Parathyroid adenoma (tissue), 2 donors: Measurements from ENCODE around the gene TMEM267.
A peak's percentile ranks its signal among the peaks of the same experiment; 100 is the strongest.
"Not testable (repeated sequence)": the region's sequence is repeated elsewhere in the genome, so short reads cannot be mapped to it uniquely, and the experiment has no call there.

ENCODE experiments used
- H2AFZ ChIP-seq: fragments of 300-600 bp; sonication (generic); one replicate; pipeline ENCODE4 v1.7.0; 2017; ENCODE audit warnings: antibody characterized with exemption, mild to moderate bottlenecking
- H3K27ac ChIP-seq: fragments of 300-600 bp; sonication (generic); one replicate; pipeline ENCODE4 v1.7.0; 2017
- H3K27me3 ChIP-seq: fragments of 300-600 bp; sonication (generic); one replicate; pipeline ENCODE4 v1.7.0; 2017; ENCODE audit warnings: low read length; ENCODE audit not compliant: control insufficient read depth, insufficient read depth
- H3K36me3 ChIP-seq: fragments of 300-600 bp; sonication (generic); one replicate; pipeline ENCODE4 v1.7.0; 2017; ENCODE audit warnings: low read length; ENCODE audit not compliant: control insufficient read depth, insufficient read depth
- H3K4me1 ChIP-seq: fragments of 300-600 bp; sonication (generic); one replicate; pipeline ENCODE4 v1.7.0; 2017; ENCODE audit warnings: control low read depth
- H3K4me2 ChIP-seq: fragments of 300-600 bp; sonication (generic); one replicate; pipeline ENCODE4 v1.7.0; 2017; ENCODE audit warnings: low read length
- H3K4me3 ChIP-seq: fragments of 300-600 bp; sonication (generic); one replicate; pipeline ENCODE4 v1.7.0; 2017; ENCODE audit warnings: low read depth, low read length
- H3K79me2 ChIP-seq: fragments of 300-600 bp; sonication (generic); one replicate; pipeline ENCODE4 v1.7.0; 2017; ENCODE audit warnings: control low read depth
- H3K9ac ChIP-seq: fragments of 300-600 bp; sonication (generic); one replicate; pipeline ENCODE4 v1.7.0; 2017; ENCODE audit warnings: mild to moderate bottlenecking
- H3K9me3 ChIP-seq: fragments of 300-600 bp; sonication (generic); one replicate; pipeline ENCODE4 v1.7.0; 2017; ENCODE audit warnings: low read length; ENCODE audit not compliant: control insufficient read depth
- TF ChIP-seq, protein P1 (sequence below): fragments of 300-600 bp; sonication (generic); IDR thresholded peaks from one replicate; pipeline ENCODE4 v1.7.0; 2017; ENCODE audit warnings: antibody characterized with exemption, mild to moderate bottlenecking
- donor health status: primary hyperparathyroidism.

The TMEM267 gene

DNA sequence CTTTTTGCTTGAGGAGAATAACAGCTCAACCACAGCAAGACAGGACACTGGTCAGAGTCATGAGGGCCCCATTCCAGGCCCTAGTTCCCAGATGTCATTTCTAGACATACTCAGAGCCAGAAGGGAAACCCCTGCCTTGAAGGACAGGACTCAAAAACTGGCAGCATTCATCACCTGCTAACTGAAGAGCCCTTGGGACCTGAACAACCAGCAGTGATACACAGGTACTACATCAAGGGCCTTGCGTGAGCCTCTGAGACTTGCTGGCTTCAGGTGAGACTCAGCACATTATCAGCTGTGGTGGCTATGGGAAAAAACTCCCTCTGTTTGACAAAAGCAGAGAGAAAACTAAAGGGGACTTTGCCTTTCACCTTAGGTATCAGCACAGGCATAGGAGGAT, 22.6 kb downstream of the TMEM267 start:
- no peak overlapping the region for H3K4me3 ChIP-seq
- peaks cover 5% of the 10 kb centered on the region for H3K79me2 ChIP-seq
- H3K9me3 ChIP-seq, result no peaks in the 10 kb centered on the region
- no peak overlapping the region for H2AFZ ChIP-seq
- no peak overlapping the region for H3K27ac ChIP-seq
- H3K4me2 ChIP-seq, result no peak overlapping the region
- no peaks in the 10 kb centered on the region for H3K36me3 ChIP-seq
- H3K27me3 ChIP-seq, result no peaks in the 10 kb centered on the region
- H3K9ac ChIP-seq, result no peak overlapping the region
- no peaks in the 10 kb centered on the region for H3K4me1 ChIP-seq
- TF ChIP-seq, protein P1, sequence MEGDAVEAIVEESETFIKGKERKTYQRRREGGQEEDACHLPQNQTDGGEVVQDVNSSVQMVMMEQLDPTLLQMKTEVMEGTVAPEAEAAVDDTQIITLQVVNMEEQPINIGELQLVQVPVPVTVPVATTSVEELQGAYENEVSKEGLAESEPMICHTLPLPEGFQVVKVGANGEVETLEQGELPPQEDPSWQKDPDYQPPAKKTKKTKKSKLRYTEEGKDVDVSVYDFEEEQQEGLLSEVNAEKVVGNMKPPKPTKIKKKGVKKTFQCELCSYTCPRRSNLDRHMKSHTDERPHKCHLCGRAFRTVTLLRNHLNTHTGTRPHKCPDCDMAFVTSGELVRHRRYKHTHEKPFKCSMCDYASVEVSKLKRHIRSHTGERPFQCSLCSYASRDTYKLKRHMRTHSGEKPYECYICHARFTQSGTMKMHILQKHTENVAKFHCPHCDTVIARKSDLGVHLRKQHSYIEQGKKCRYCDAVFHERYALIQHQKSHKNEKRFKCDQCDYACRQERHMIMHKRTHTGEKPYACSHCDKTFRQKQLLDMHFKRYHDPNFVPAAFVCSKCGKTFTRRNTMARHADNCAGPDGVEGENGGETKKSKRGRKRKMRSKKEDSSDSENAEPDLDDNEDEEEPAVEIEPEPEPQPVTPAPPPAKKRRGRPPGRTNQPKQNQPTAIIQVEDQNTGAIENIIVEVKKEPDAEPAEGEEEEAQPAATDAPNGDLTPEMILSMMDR, result no peak

DNA sequence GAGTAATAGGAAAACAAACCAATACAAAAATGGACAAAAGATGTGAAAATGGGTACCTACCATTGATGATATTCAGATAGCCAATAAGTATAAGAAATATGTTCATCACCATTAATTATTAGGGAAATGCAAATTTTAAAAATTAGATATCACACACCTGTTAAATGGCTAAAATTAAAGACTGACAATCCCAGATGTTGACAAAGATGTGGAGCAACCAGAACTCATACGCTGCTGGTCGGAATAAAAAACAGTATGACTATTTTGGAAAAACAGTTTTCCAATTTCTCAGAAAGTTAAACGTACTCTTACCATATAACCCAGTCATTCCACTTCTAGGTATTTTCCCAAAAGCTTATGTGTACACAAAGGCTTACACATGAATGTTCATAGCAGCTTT, 27.1 kb downstream of the TMEM267 start:
- no peak overlapping the region for H3K9ac ChIP-seq
- H3K4me1 ChIP-seq, result no peaks in the 10 kb centered on the region
- H2AFZ ChIP-seq, result no peak overlapping the region
- H3K27ac ChIP-seq, result no peak overlapping the region
- no peaks in the 10 kb centered on the region for H3K36me3 ChIP-seq
- H3K4me2 ChIP-seq, result no peak overlapping the region
- TF ChIP-seq, protein P1, result no peak
- H3K9me3 ChIP-seq, result no peaks in the 10 kb centered on the region
- no peaks in the 10 kb centered on the region for H3K27me3 ChIP-seq
- peaks cover 3% of the 10 kb centered on the region for H3K79me2 ChIP-seq
- H3K4me3 ChIP-seq, result no peak overlapping the region

DNA sequence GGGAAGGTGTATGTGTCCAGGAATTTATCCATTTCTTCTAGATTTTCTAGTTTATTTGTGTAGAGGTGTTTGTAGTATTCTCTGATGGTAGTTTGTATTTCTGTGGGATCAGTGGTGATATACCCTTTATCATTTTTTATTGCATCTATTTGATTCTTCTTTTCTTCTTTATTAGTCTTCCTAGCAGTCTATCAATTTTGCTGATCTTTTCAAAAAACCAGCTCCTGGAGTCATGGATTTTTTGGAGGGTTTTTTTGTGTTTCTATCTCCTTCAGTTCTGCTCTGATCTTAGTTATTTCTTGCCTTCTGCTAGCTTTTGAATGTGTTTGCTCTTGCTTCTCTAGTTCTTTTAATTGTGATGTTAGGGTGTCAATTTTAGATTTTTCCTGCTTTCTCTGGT, 42.1 kb downstream of the TMEM267 start:
- not testable (repeated sequence) for H3K4me1 ChIP-seq, H3K79me2 ChIP-seq, H3K27me3 ChIP-seq, H3K9ac ChIP-seq, H3K9me3 ChIP-seq, H3K4me2 ChIP-seq, H2AFZ ChIP-seq, H3K27ac ChIP-seq, H3K4me3 ChIP-seq, H3K36me3 ChIP-seq

DNA sequence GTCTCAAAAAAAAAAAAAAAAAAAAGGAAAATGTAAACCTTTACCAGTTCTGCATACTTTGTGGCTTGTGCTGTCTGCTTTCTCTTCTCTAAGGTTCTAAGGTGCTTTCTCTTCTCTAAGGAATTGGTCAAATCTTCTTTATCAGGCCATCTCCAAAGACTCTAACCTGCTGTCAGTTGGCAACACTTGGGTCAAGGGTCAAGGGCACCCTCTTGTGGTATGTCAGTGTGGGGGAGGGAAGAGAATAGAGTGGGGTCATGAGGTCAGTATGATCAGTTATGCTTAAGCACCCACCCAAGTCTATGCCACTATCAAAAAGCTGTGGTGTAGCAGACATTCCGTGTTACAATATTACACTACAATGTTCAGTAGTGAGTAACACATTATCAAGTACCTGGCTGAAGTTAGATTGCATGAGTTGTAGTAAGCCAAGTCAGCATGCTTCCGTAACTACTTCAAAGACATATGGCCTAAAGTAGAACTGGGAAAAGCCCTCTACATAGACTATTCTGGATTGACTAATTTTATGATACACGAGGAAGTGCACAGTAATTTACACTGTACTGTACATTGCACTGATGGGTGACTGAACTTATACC, 46.5 kb downstream of the TMEM267 start:
- H3K27me3 ChIP-seq, result no peaks in the 10 kb centered on the region
- H3K9me3 ChIP-seq, result no peaks in the 10 kb centered on the region
- H3K4me2 ChIP-seq, result no peak overlapping the region
- H3K4me3 ChIP-seq, result no peak overlapping the region
- H3K36me3 ChIP-seq, result no peaks in the 10 kb centered on the region
- H3K79me2 ChIP-seq, result no peaks in the 10 kb centered on the region
- TF ChIP-seq, protein P1, result no peak
- no peak overlapping the region for H3K9ac ChIP-seq
- H2AFZ ChIP-seq, result no peak overlapping the region
- H3K27ac ChIP-seq, result no peak overlapping the region
- H3K4me1 ChIP-seq, result peaks cover 10% of the 10 kb centered on the region

DNA sequence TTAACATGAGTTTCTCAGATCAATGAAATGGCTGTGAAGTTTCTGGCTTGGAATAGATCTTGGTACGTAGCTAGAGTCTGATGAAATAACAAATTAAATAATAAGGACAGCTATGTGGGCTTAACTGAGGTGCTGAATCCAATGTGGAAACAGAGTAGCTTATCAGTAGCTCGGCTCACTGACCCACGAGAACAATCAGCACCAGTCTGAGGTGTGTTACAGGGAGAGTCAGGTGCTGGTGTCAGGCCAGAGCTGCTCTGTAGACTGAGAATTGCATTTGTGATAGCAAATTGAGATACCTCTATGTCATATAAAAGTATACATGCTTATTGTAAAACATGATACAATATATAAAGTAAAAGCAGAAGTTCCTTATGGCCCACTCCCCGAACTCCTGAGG, 50.3 kb downstream of the TMEM267 start:
- Histone ChIP-seq H3K27me3 (no peaks in the 10 kb centered on the region), H3K27ac (no peak overlapping the region), H3K36me3 (no peaks in the 10 kb centered on the region), H3K4me3 (no peak overlapping the region), H3K9ac (no peak overlapping the region), H2AFZ (peak overlapping the region; percentile 44), H3K79me2 (no peaks in the 10 kb centered on the region), H3K9me3 (no peaks in the 10 kb centered on the region), H3K4me2 (no peak overlapping the region), H3K4me1 (peaks cover 10% of the 10 kb centered on the region)
- TF ChIP-seq, protein P1, result no peak
